H9 (cell line): Measurements from ENCODE around the gene RAG1. TPM values are rescaled to one million over a fixed set of nuclear protein-coding genes. Genes with fewer than 3 reads are reported as not detected.

Experiments
- DNase-seq: peaks from one replicate; pipeline ENCODE4 v3.0.0-alpha.2; 2017
- H2AFZ ChIP-seq: one replicate; pipeline ENCODE4 v1.6.1; 2013; ENCODE audit warnings: mild to moderate bottlenecking, low read length, control low read depth, moderate library complexity
- H2AK5ac ChIP-seq: 2 replicates; pipeline ENCODE4 v1.6.1; 2013; ENCODE audit warnings: low read length, control low read depth, mixed read lengths; ENCODE audit not compliant: insufficient read length
- H2BK120ac ChIP-seq: one replicate; pipeline ENCODE4 v1.6.1; 2013; ENCODE audit warnings: low read depth, mild to moderate bottlenecking, low read length, control low read depth, inconsistent platforms; ENCODE audit not compliant: poor library complexity, severe bottlenecking
- H2BK12ac ChIP-seq: 2 replicates; pipeline ENCODE4 v1.6.1; 2013; ENCODE audit warnings: low read length, control low read depth, mixed read lengths, low read depth; ENCODE audit not compliant: insufficient read length
- H2BK15ac ChIP-seq: 2 replicates; pipeline ENCODE4 v1.6.1; 2013; ENCODE audit warnings: low read depth, low read length, control low read depth
- H2BK20ac ChIP-seq: one replicate; pipeline ENCODE4 v1.6.1; 2013; ENCODE audit warnings: low read depth, mild to moderate bottlenecking, low read length, control low read depth, inconsistent platforms; ENCODE audit not compliant: poor library complexity, severe bottlenecking
- H2BK5ac ChIP-seq: 2 replicates; pipeline ENCODE4 v1.6.1; 2013; ENCODE audit warnings: low read length, control low read depth, mixed read lengths; ENCODE audit not compliant: insufficient read length
- H3K14ac ChIP-seq: 2 replicates; pipeline ENCODE4 v1.6.1; 2013; ENCODE audit warnings: low read length, control low read depth; ENCODE audit not compliant: insufficient read depth
- H3K18ac ChIP-seq: 2 replicates; pipeline ENCODE4 v1.6.1; 2013; ENCODE audit warnings: low read depth, mild to moderate bottlenecking, mixed read lengths, low read length, control low read depth; ENCODE audit not compliant: insufficient read length
- H3K23ac ChIP-seq: 2 replicates; pipeline ENCODE4 v1.6.1; 2013; ENCODE audit warnings: low read length, control low read depth, mixed read lengths, low read depth; ENCODE audit not compliant: insufficient read length
- H3K23me2 ChIP-seq: 2 replicates; pipeline ENCODE4 v1.6.1; 2013; ENCODE audit warnings: low read depth, mild to moderate bottlenecking, mixed read lengths, low read length, control low read depth; ENCODE audit not compliant: insufficient read length, poor library complexity, severe bottlenecking
- H3K27ac ChIP-seq: 2 replicates; pipeline ENCODE4 v1.5.1; 2013; ENCODE audit warnings: low read length, control low read depth, mixed read lengths, low read depth; ENCODE audit not compliant: insufficient read length
- H3K27me3 ChIP-seq: 2 replicates; pipeline ENCODE4 v1.6.1; 2013; ENCODE audit warnings: low read length, control low read depth, inconsistent platforms; ENCODE audit not compliant: insufficient read depth
- H3K4ac ChIP-seq: 2 replicates; pipeline ENCODE4 v1.6.1; 2013; ENCODE audit warnings: low read depth, mild to moderate bottlenecking, control low read depth, inconsistent platforms, low read length, moderate library complexity
- H3K4me1 ChIP-seq: 2 replicates; pipeline ENCODE4 v1.6.1; 2013; ENCODE audit warnings: low read length, control low read depth, inconsistent platforms; ENCODE audit not compliant: insufficient read depth
- H3K4me2 ChIP-seq: 2 replicates; pipeline ENCODE4 v1.6.1; 2013; ENCODE audit warnings: low read length, control low read depth, mixed read lengths; ENCODE audit not compliant: insufficient read length, insufficient read depth
- H3K56ac ChIP-seq: 2 replicates; pipeline ENCODE4 v1.6.1; 2013; ENCODE audit warnings: low read depth, mild to moderate bottlenecking, mixed read lengths, low read length, control low read depth; ENCODE audit not compliant: insufficient read length
- H3K79me1 ChIP-seq: 2 replicates; pipeline ENCODE4 v1.6.1; 2013; ENCODE audit warnings: low read depth, mild to moderate bottlenecking, moderate library complexity, low read length, control low read depth, inconsistent platforms; ENCODE audit not compliant: insufficient read depth, poor library complexity, severe bottlenecking
- H3K79me2 ChIP-seq: 2 replicates; pipeline ENCODE4 v1.6.1; 2013; ENCODE audit warnings: low read length, control low read depth, inconsistent platforms; ENCODE audit not compliant: insufficient read depth
- H3K9ac ChIP-seq: 2 replicates; pipeline ENCODE4 v1.6.1; 2013; ENCODE audit warnings: low read length, control low read depth, mixed read lengths; ENCODE audit not compliant: insufficient read length; ENCODE audit errors: extremely low read depth
- H3K9me3 ChIP-seq: one replicate; pipeline ENCODE4 v1.6.1; 2013; ENCODE audit warnings: low read depth, low read length, inconsistent platforms; ENCODE audit not compliant: control insufficient read depth
- H3T11ph ChIP-seq: one replicate; pipeline ENCODE4 v1.6.1; 2013; ENCODE audit warnings: mild to moderate bottlenecking, low read length, control low read depth, inconsistent platforms
- H4K20me1 ChIP-seq: one replicate; pipeline ENCODE4 v1.6.1; 2013; ENCODE audit not compliant: control insufficient read depth, insufficient read length, insufficient read depth
- H4K5ac ChIP-seq: 2 replicates; pipeline ENCODE4 v1.6.1; 2013; ENCODE audit warnings: low read depth, mild to moderate bottlenecking, mixed read lengths, low read length, control low read depth; ENCODE audit not compliant: insufficient read length
- H4K8ac ChIP-seq: replicated peaks from 2 replicates; pipeline ENCODE4 v1.6.1; 2013; ENCODE audit warnings: low read length, control low read depth, mixed read lengths, low read depth; ENCODE audit not compliant: insufficient read length
- H4K91ac ChIP-seq: 2 replicates; pipeline ENCODE4 v1.6.1; 2013; ENCODE audit warnings: low read depth, mild to moderate bottlenecking, moderate library complexity, mixed read lengths, low read length, control low read depth; ENCODE audit not compliant: insufficient read length
- H3K27ac Mint-ChIP-seq, 3 experiments: 2 replicates in 2 of 3; 3 replicates in 1 of 3; pipeline ENCODE4 v1.8.0; 2020 to 2021; ENCODE audit warnings: mixed read lengths in 3 of 3, mild to moderate bottlenecking in 1 of 3, moderate library complexity in 1 of 3
- H3K27me3 Mint-ChIP-seq: 2 replicates; pipeline ENCODE4 v1.8.0; 2021; ENCODE audit warnings: low read depth, mild to moderate bottlenecking, moderate library complexity, mixed read lengths
- H3K36me3 Mint-ChIP-seq, 3 experiments: 2 replicates in 2 of 3; 3 replicates in 1 of 3; pipeline ENCODE4 v1.8.0; 2020 to 2021; ENCODE audit warnings: low read depth in 3 of 3, mixed read lengths in 3 of 3; ENCODE audit not compliant: insufficient read depth in 1 of 3
- H3K4me1 Mint-ChIP-seq, 2 experiments: 2 replicates each; pipeline ENCODE4 v1.8.0; 2020; ENCODE audit warnings: mixed read lengths in 2 of 2
- H3K4me3 Mint-ChIP-seq, 2 experiments: 2 replicates in 1 of 2; 3 replicates in 1 of 2; pipeline ENCODE4 v1.8.0; 2020 to 2021; ENCODE audit warnings: mild to moderate bottlenecking in 2 of 2, mixed read lengths in 2 of 2, moderate library complexity in 1 of 2
- H3K9me3 Mint-ChIP-seq, 2 experiments: 2 replicates in 1 of 2; 3 replicates in 1 of 2; pipeline ENCODE4 v1.8.0; 2020; ENCODE audit warnings: mild to moderate bottlenecking in 2 of 2, mixed read lengths in 2 of 2, moderate library complexity in 1 of 2
- CTCF ChIP-seq: fragments of 200-600 bp; sonication (generic); conservative IDR thresholded peaks from 3 replicates; pipeline ENCODE4 v1.8.0; 2021; ENCODE audit warnings: antibody characterized with exemption, mild to moderate bottlenecking
- WGBS: extraction: QIAGEN DNeasy Blood & Tissue Kit; methylation state at CpG from one replicate; pipeline ENCODE4 v1.1.7; 2013; ENCODE audit warnings: missing lambda C conversion rate, low lambda C conversion rate, mixed read lengths; ENCODE audit not compliant: insufficient read length; ENCODE audit errors: extremely low coverage; 5-methylcytosine and 5-hydroxymethylcytosine counted together
- total RNA-seq: library from RNA; stranded (reverse); gene quantifications from 2 replicates; pipeline ENCODE4 v1.2.1, GENCODE V29; 2021

The RAG1 gene
- total RNA-seq, 1 experiment from 2014 or later = 0.70 TPM

DNA sequence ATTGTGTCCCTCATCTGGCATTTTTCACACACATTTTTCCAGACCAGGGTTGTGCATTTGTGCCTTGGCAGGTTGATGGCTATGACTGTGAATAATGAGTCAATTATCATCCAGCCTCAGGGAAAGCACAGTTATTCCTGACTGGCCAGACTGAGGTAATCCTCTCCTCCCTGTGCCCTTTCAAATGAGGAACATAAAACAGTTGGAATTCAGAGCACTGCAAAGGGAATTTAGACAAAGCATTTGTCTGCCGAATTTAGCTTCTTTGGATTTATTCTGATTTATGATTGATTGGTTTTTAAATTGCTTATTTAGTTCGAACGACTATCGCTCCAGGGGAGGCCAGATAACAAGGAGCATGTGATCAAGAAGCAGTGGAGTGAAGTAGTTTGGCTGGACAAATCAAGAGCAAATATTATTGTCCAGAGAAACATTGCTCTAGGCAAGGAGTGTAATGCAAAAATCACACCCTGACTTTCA lies 61.0 kb downstream of the RAG1 start:
- Histone ChIP-seq H2BK12ac (no peak overlapping the region), H4K5ac (no peak overlapping the region), H3K14ac (no peak overlapping the region), H2BK15ac (no peak overlapping the region), H2AFZ (no peak overlapping the region), H3K4me2 (no peak overlapping the region), H3K9me3 (no peaks in the 10 kb centered on the region), H3K27ac (no peak overlapping the region), H3K23me2 (peaks cover 2% of the 10 kb centered on the region), H3K79me1 (no peaks in the 10 kb centered on the region), H4K20me1 (no peaks in the 10 kb centered on the region), H3T11ph (no peak overlapping the region), H2BK20ac (no peak overlapping the region), H4K91ac (no peak overlapping the region), H3K79me2 (no peaks in the 10 kb centered on the region), H2BK120ac (no peak overlapping the region), H3K18ac (no peak overlapping the region), H2BK5ac (no peak overlapping the region), H4K8ac (no peak overlapping the region), H3K9ac (no peak overlapping the region), H2AK5ac (no peak overlapping the region), H3K23ac (no peak overlapping the region), H3K4me1 (no peaks in the 10 kb centered on the region), H3K56ac (no peak overlapping the region), H3K4ac (no peak overlapping the region), H3K27me3 (no peaks in the 10 kb centered on the region)
- DNase-seq = no peak
- no peaks in the 10 kb centered on the region for H3K36me3 Mint-ChIP-seq
- peaks cover 0 to 3% of the 10 kb centered on the region in 2 experiments; a peak in 1 of 4 replicates for H3K4me1 Mint-ChIP-seq
- no peaks in the 10 kb centered on the region for H3K27me3 Mint-ChIP-seq
- WGBS = no CpG with 5 or more reads among the region's 4 CpGs
- H3K9me3 Mint-ChIP-seq = no peaks in the 10 kb centered on the region
- H3K27ac Mint-ChIP-seq = no peak overlapping the region
- no peak overlapping the region for H3K4me3 Mint-ChIP-seq
- TF ChIP-seq CTCF = no peak

Other genes starting within 250 kb of the RAG1 start
- gene TRAF6, start 57.7 kb upstream of the RAG1 start, total RNA-seq = 9.8 and 9.9 TPM in 2 replicates
- gene IFTAP, start 26.5 kb downstream of the RAG1 start, total RNA-seq = 19.9 and 22.4 TPM in 2 replicates
- gene RAG2, start 30.2 kb downstream of the RAG1 start, total RNA-seq = not detected in 2 replicates